Psoas muscle (tissue), 8 donors: Measurements from ENCODE around the gene ARHGAP32. TPM values are rescaled to one million over a fixed set of nuclear protein-coding genes. Genes with fewer than 3 reads are reported as not detected.

Experiments
- ATAC-seq, 4 donors: fragments of 200-7000 bp; cut with Tn5 transposase; one replicate each; pipeline ENCODE4 v1.9.1; 2020; ENCODE audit warnings: moderate library complexity in 3 of 4, mild to moderate bottlenecking in 2 of 4
- DNase-seq, 2 donors: peaks; one replicate each; pipeline ENCODE4 v3.0.0-alpha.2; 2020
- H3K27ac ChIP-seq: fragments of 200-600 bp; one replicate; pipeline ENCODE4 v1.8.0; 2022
- H3K27me3 ChIP-seq, 3 donors: fragments of 200-600 bp in 1 of 3; one replicate each; pipeline versions ENCODE4 v1.6.1 to v1.8.0; 2013 to 2022; ENCODE audit warnings: low read length in 2 of 3, mild to moderate bottlenecking in 2 of 3, moderate library complexity in 1 of 3; ENCODE audit not compliant: insufficient read depth in 3 of 3
- H3K36me3 ChIP-seq, 2 donors: fragments of 200-600 bp in 1 of 2; one replicate each; pipeline versions ENCODE4 v1.6.1 to v1.8.0; 2013 to 2022; ENCODE audit warnings: low read depth in 1 of 2, mild to moderate bottlenecking in 1 of 2, moderate library complexity in 1 of 2; ENCODE audit not compliant: insufficient read depth in 1 of 2
- H3K4me1 ChIP-seq: fragments of 200-600 bp; one replicate; pipeline ENCODE4 v1.8.0; 2022
- H3K4me3 ChIP-seq: fragments of 200-600 bp; one replicate; pipeline ENCODE4 v1.8.0; 2022; ENCODE audit warnings: mild to moderate bottlenecking
- H3K9me3 ChIP-seq: fragments of 200-600 bp; one replicate; pipeline ENCODE4 v1.8.0; 2022
- CTCF ChIP-seq: fragments of 200-600 bp; IDR thresholded peaks from one replicate; pipeline ENCODE4 v1.8.0; 2022; ENCODE audit warnings: antibody characterized with exemption
- WGBS, 3 donors: extraction: QIAGEN DNeasy Blood & Tissue Kit; methylation state at CpG; one replicate each; pipeline versions ENCODE4 v1.1.6 to v1.1.7; 2013; 5-methylcytosine and 5-hydroxymethylcytosine counted together
- intact Hi-C, 2 donors: fragments of 100-400 bp; cut with DNase I; formaldehyde crosslinking; loops; one replicate each; pipeline versions ENCODE4 v1.11.0 to v1.14.2; 2022
- polyA plus RNA-seq, 3 donors: library from polyadenylated mRNA; stranded (reverse); fragments of 200-250 nt; gene quantifications; one replicate each; pipeline ENCODE4 v1.2.3, GENCODE V29; 2013
- total RNA-seq, 4 donors: library from RNA; stranded (reverse); fragmentation: NEBNext Ultra II Directional in 2 of 4; extraction: Animal tissue kit (Norgen Biotek cat#: 25700) in 2 of 4; gene quantifications; one replicate each; pipeline versions ENCODE4 v1.2.1 to v1.2.4, GENCODE V29; 2021 to 2023
- donor health status: healthy with polysubstance abuse.
- donor health status: DM: no; HTN: no; CAD: no; lungs with moderate emphysema.
- donor health status: Bipolar disorder and iron deficiency.
- donor health status: healthy.
- donor health status: DM: yes; HTN: yes; CAD: no.
- donor health status: DM: no; HTN: no; CAD: no.
- donor health status: DM: no; HTN: no; CAD: no.
- donor health status: DM: yes; HTN: yes; CAD: no.

The ARHGAP32 gene
- total and polyA plus RNA-seq, 7 donors: 1.3 to 10.1 (median 6.4) TPM

- intact Hi-C loops: no loop called here
- TF ChIP-seq CTCF: no peak
Observed at GRCh38 chr11:129063118-129063517, 129.0 kb downstream of the ARHGAP32 start.

GRCh38 chr11:129061492-129062230, 130.5 kb downstream of the ARHGAP32 start:
- no peak for ATAC-seq
- H3K27me3 ChIP-seq: no peaks in the 10 kb centered on the region
- 91 to 93% (median 92%) methylated on average over 7 of the region's 7 CpGs for WGBS, 3 donors
- no peak overlapping the region for H3K4me3 ChIP-seq
- DNase-seq: no peak
- H3K36me3 ChIP-seq: peaks cover 0 to 33% of the 10 kb centered on the region in 2 donors
- no peaks in the 10 kb centered on the region for H3K9me3 ChIP-seq
- no peak overlapping the region for H3K27ac ChIP-seq
- no peaks in the 10 kb centered on the region for H3K4me1 ChIP-seq
- intact Hi-C loops: no loop called here
- no peak for TF ChIP-seq CTCF

More at GRCh38 chr11:129063118-129063517, 129.0 kb downstream of the ARHGAP32 start:
- no peaks in the 10 kb centered on the region for H3K9me3 ChIP-seq
- H3K4me1 ChIP-seq: no peaks in the 10 kb centered on the region
- ATAC-seq: no peak
- H3K27me3 ChIP-seq: no peaks in the 10 kb centered on the region
- DNase-seq: no peak
- peaks cover 0 to 33% of the 10 kb centered on the region in 2 donors for H3K36me3 ChIP-seq
- no peak overlapping the region for H3K4me3 ChIP-seq
- no peak overlapping the region for H3K27ac ChIP-seq

DNA sequence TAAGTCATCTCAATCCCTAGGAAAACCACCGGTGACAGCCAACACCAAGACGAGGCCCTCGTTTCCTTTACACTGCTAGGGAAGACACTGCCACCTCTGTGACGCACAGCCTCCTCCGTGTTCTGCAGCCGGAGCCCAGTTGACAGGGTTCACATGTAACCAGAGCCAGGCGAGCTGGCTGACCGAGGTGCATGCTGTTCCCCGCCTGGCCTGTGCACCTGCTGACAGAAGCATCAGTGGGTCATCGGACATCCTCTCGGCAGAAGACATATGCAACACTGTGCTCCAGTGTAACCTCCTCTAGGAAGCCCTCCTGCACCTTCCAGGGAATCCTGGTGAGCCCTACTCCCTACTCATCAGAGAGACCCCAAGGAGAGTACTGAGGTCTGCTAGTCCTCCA, 135.2 kb downstream of the ARHGAP32 start:
- intact Hi-C loops: no loop called here
- H3K4me1 ChIP-seq: no peaks in the 10 kb centered on the region
- ATAC-seq (peak in 1 of 4 donors; percentile 56), DNase-seq (no peak)
- no peaks in the 10 kb centered on the region for H3K9me3 ChIP-seq
- WGBS, 3 donors: 82 to 97% (median 96%) methylated on average over 11 of the region's 11 CpGs
- no peak overlapping the region for H3K4me3 ChIP-seq
- no peak overlapping the region for H3K27ac ChIP-seq
- H3K36me3 ChIP-seq: no peaks in the 10 kb centered on the region
- TF ChIP-seq CTCF: no peak
- no peaks in the 10 kb centered on the region for H3K27me3 ChIP-seq

DNA sequence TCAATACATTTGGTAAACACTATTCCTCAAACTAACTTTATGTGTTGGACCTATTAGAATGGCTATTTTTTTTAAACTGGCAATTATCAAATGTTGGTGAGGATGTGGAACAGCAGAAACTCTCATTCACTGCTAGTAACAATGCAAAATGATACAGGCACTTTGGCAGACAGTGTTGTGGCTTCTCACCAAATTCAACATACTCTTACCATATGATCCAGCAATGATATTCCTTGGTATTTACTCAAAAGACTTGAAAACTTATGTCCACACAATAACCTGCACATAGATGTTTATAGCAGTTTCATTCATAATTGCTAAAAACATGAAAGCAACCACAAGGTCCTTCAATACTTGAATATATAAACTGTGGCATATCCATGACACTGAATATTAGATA, 136.9 kb downstream of the ARHGAP32 start:
- no peak for TF ChIP-seq CTCF
- no peaks in the 10 kb centered on the region for H3K36me3 ChIP-seq
- no peak for DNase-seq
- H3K9me3 ChIP-seq: no peaks in the 10 kb centered on the region
- intact Hi-C loops: no loop called here
- H3K4me3 ChIP-seq: no peak overlapping the region
- no peak for ATAC-seq
- H3K27me3 ChIP-seq: no peaks in the 10 kb centered on the region
- no peak overlapping the region for H3K27ac ChIP-seq
- no peaks in the 10 kb centered on the region for H3K4me1 ChIP-seq

GRCh38 chr11:129048911-129049310, 143.2 kb downstream of the ARHGAP32 start:
- ATAC-seq: no peak
- WGBS, 3 donors: 57 to 80% (median 80%) methylated on average over 4 of the region's 4 CpGs
- Histone ChIP-seq H3K4me1 (no peaks in the 10 kb centered on the region), H3K27me3 (no peaks in the 10 kb centered on the region), H3K27ac (no peak overlapping the region), H3K9me3 (no peaks in the 10 kb centered on the region), H3K36me3 (no peaks in the 10 kb centered on the region), H3K4me3 (no peak overlapping the region)
- intact Hi-C loops: no loop called here
- TF ChIP-seq CTCF: no peak
- no peak for DNase-seq
